DND-41 (cell line): Measurements from ENCODE around the gene KIAA0586.

Experiments
- ATAC-seq: fragments of 200-7000 bp; cut with Tn5 transposase; 3 replicates; pipeline ENCODE4 v1.9.1; 2021; ENCODE audit warnings: low read depth; ENCODE audit not compliant: insufficient read depth
- DNase-seq: peaks from one replicate; pipeline ENCODE4 v3.0.0-alpha.2; 2020
- H2AFZ ChIP-seq: 2 replicates; pipeline ENCODE4 v1.6.0; 2012; ENCODE audit warnings: low read depth, low read length
- H3K27ac ChIP-seq: 2 replicates; pipeline ENCODE4 v1.5.1; 2012; ENCODE audit warnings: low read length, inconsistent platforms
- H3K27me3 ChIP-seq: fragments of 200-600 bp; sonication (generic); 2 replicates; pipeline ENCODE4 v1.6.0; 2012; ENCODE audit warnings: low read length, mild to moderate bottlenecking, inconsistent platforms; ENCODE audit not compliant: insufficient read depth, poor library complexity
- H3K36me3 ChIP-seq: 2 replicates; pipeline ENCODE4 v1.5.1; 2012; ENCODE audit warnings: low read length, inconsistent platforms; ENCODE audit not compliant: insufficient read depth
- H3K4me1 ChIP-seq: 2 replicates; pipeline ENCODE4 v1.5.1; 2012; ENCODE audit warnings: mild to moderate bottlenecking, low read length; ENCODE audit not compliant: insufficient read depth
- H3K4me2 ChIP-seq: 2 replicates; pipeline ENCODE4 v1.6.0; 2012; ENCODE audit warnings: mild to moderate bottlenecking, moderate library complexity, low read length, inconsistent platforms; ENCODE audit not compliant: insufficient read depth
- H3K4me3 ChIP-seq, 2 experiments: fragments of 200-600 bp in 1 of 2; shearing (Covaris generic) in 1 of 2; 2 replicates each; pipeline ENCODE4 v1.5.1; 2012 to 2016; ENCODE audit warnings: inconsistent platforms in 2 of 2, low read length in 2 of 2, mild to moderate bottlenecking in 2 of 2, low read depth in 1 of 2, moderate library complexity in 1 of 2
- H3K79me2 ChIP-seq: 2 replicates; pipeline ENCODE4 v1.6.0; 2012; ENCODE audit warnings: low read length, inconsistent platforms; ENCODE audit not compliant: insufficient read depth
- H3K9ac ChIP-seq: 2 replicates; pipeline ENCODE4 v1.6.0; 2012; ENCODE audit warnings: low read depth, mild to moderate bottlenecking, inconsistent platforms, low read length, moderate library complexity
- H3K9me3 ChIP-seq: 2 replicates; pipeline ENCODE4 v1.5.1; 2012; ENCODE audit warnings: low read length, moderate library complexity, mild to moderate bottlenecking, inconsistent platforms; ENCODE audit not compliant: insufficient read depth, severe bottlenecking
- H4K20me1 ChIP-seq: 2 replicates; pipeline ENCODE4 v1.6.0; 2012; ENCODE audit warnings: low read length; ENCODE audit not compliant: insufficient read depth
- EZH2 ChIP-seq: IDR thresholded peaks from 3 replicates; pipeline ENCODE4 v1.6.1; 2012; ENCODE audit warnings: borderline replicate concordance, low read depth, mild to moderate bottlenecking, moderate library complexity, low read length, inconsistent platforms; ENCODE audit not compliant: severe bottlenecking
- TF ChIP-seq, protein P1 (sequence below): IDR thresholded peaks from 2 replicates; pipeline ENCODE4 v1.5.1; 2012; ENCODE audit warnings: borderline replicate concordance, low read length, moderate library complexity, mild to moderate bottlenecking; ENCODE audit not compliant: poor library complexity, severe bottlenecking; ENCODE audit errors: extremely low read depth

KIAA0586 gene

GRCh38 chr14:58571256-58571655 is 143.7 kb downstream of the KIAA0586 start:
- TF ChIP-seq, protein P1, sequence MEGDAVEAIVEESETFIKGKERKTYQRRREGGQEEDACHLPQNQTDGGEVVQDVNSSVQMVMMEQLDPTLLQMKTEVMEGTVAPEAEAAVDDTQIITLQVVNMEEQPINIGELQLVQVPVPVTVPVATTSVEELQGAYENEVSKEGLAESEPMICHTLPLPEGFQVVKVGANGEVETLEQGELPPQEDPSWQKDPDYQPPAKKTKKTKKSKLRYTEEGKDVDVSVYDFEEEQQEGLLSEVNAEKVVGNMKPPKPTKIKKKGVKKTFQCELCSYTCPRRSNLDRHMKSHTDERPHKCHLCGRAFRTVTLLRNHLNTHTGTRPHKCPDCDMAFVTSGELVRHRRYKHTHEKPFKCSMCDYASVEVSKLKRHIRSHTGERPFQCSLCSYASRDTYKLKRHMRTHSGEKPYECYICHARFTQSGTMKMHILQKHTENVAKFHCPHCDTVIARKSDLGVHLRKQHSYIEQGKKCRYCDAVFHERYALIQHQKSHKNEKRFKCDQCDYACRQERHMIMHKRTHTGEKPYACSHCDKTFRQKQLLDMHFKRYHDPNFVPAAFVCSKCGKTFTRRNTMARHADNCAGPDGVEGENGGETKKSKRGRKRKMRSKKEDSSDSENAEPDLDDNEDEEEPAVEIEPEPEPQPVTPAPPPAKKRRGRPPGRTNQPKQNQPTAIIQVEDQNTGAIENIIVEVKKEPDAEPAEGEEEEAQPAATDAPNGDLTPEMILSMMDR: no peak
- TF ChIP-seq EZH2: no peak
- H3K4me1 ChIP-seq: no peaks in the 10 kb centered on the region
- no peaks in the 10 kb centered on the region for H3K27me3 ChIP-seq
- ATAC-seq: no peak
- H3K27ac ChIP-seq: no peak overlapping the region
- no peak overlapping the region for H2AFZ ChIP-seq
- H3K36me3 ChIP-seq: no peaks in the 10 kb centered on the region
- no peak overlapping the region for H3K4me3 ChIP-seq
- DNase-seq: no peak
- no peak overlapping the region for H3K4me2 ChIP-seq
- H4K20me1 ChIP-seq: no peaks in the 10 kb centered on the region
- no peaks in the 10 kb centered on the region for H3K9me3 ChIP-seq
- H3K79me2 ChIP-seq: no peaks in the 10 kb centered on the region
- no peak overlapping the region for H3K9ac ChIP-seq

GRCh38 chr14:58571769-58572472 is 144.4 kb downstream of the KIAA0586 start:
- Histone ChIP-seq H3K79me2 (no peaks in the 10 kb centered on the region), H3K4me2 (no peak overlapping the region), H3K27me3 (no peaks in the 10 kb centered on the region), H3K9me3 (no peaks in the 10 kb centered on the region), H3K4me3 (no peak overlapping the region), H4K20me1 (no peaks in the 10 kb centered on the region), H2AFZ (no peak overlapping the region), H3K27ac (no peak overlapping the region), H3K9ac (no peak overlapping the region), H3K36me3 (no peaks in the 10 kb centered on the region), H3K4me1 (no peaks in the 10 kb centered on the region)
- ATAC-seq: peak; percentile 85
- peak; percentile 43 for DNase-seq
- TF ChIP-seq, protein P1: no peak
- no peak for TF ChIP-seq EZH2

- DNase-seq (no peak), ATAC-seq (no peak)
- H3K4me2 ChIP-seq: no peak overlapping the region
- no peaks in the 10 kb centered on the region for H4K20me1 ChIP-seq
- no peak for TF ChIP-seq EZH2
- TF ChIP-seq, protein P1: no peak
- no peaks in the 10 kb centered on the region for H3K36me3 ChIP-seq
- H3K9ac ChIP-seq: no peak overlapping the region
- H3K27me3 ChIP-seq: no peaks in the 10 kb centered on the region
- no peaks in the 10 kb centered on the region for H3K79me2 ChIP-seq
- H3K9me3 ChIP-seq: no peaks in the 10 kb centered on the region
- H3K27ac ChIP-seq: no peak overlapping the region
- no peaks in the 10 kb centered on the region for H3K4me1 ChIP-seq
- H2AFZ ChIP-seq: no peak overlapping the region
- H3K4me3 ChIP-seq: no peak overlapping the region
Observed at GRCh38 chr14:58572473-58572853, 144.9 kb downstream of the KIAA0586 start.
